HG03460 (cell line): Measurements from ENCODE around the gene TNIP1.
A peak's percentile ranks its signal among the peaks of the same experiment; 100 is the strongest.

Experiments
- ATAC-seq: cut with Tn5 transposase; IDR thresholded peaks from one replicate; pipeline ENCODE4 v1.9.1; 2021; ENCODE audit not compliant: unreplicated experiment

Gene TNIP1

DNA sequence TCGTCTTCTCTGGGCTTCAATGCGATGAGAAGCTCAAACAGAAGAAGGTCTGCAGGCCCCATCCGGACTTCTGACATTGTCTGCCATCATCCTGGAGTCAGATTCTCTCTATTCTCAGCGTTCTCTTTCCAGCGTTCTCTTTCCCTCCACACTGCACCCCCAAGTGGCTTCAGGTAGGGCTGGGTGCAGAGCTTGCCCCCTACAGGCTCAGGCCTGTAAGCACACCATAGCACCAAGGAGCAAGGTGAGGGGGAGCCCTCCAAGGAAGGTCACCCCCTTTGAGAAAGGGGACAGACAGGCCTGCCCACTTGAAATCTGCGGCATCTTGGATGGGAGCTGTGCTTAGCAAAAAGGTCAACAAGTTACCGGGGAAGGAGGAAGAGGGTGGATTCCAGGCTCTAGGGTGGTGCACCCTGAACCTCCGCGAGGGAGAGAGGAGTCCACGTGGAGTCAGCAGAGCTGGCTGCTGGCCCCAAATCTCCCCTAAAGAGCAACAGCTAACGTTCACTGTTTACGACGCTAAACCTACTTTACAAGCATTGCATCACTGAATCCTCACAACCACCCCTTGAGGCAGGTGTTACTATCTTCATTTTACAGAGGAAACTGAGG is 32.9 kb downstream of the TNIP1 start:
- peak; percentile 56 for ATAC-seq

DNA sequence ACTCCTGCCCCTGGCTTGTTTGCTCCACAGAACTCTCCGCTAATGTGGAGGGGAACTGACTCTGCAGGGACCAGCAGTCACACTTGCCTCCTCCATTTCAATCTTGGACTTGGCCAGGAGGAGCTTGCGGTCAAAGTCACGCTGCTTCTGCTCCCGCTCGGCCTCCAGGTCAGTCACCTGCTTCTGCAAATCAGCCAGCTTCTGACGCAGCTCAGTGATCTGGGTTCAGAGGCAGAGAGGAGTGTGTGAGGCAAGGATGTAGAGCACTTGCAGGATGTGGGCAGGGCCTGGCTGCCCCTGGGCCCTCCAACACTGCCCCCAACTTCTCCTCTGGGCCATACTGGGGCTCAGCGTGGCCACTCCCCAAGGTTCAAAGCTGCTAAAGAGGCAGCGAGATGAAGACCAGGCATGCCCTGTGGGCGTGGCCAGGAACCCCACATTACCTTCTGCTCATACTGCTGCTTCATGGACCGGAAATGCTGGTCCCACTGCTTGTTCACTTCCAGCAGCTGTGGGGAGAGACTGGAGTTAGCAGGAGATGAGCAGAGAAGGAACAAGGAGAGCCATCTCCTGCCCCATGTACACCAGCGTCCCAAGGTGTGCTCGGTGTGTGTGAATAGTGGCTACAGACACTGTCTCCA is 38.3 kb downstream of the TNIP1 start:
- ATAC-seq = no peak

DNA sequence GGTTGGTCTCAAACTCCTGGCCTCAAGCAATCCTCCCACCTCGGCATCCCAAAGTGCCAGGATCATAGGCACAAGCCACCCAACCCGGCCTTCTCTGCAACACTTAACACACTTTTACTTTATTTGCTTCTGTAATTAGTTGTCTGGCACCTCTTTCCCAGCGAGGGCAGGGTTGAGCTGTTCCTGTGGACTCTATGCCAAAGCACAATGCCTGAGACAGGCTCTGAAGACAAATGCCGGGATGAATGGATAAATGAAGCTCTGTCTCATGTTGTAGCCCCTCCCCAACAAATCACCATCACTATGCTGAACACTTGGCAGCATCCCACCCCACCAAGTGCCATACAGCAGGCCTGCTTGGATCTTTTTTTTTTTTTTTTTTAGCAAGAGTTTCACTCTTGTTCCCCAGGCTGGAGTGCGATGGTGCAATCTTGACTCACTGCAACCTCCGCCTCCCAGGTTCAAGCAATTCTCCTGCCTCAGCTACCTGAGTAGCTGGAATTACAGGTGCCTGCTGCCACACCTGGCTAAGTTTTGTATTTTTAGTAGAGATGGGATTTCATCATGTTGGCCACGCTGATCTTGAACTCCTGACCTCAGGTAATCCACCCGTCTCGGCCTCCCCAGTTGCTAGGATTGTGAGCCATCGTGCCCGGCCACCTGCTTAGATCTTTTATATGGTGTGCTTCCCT is 39.1 kb downstream of the TNIP1 start:
- ATAC-seq = no peak

DNA sequence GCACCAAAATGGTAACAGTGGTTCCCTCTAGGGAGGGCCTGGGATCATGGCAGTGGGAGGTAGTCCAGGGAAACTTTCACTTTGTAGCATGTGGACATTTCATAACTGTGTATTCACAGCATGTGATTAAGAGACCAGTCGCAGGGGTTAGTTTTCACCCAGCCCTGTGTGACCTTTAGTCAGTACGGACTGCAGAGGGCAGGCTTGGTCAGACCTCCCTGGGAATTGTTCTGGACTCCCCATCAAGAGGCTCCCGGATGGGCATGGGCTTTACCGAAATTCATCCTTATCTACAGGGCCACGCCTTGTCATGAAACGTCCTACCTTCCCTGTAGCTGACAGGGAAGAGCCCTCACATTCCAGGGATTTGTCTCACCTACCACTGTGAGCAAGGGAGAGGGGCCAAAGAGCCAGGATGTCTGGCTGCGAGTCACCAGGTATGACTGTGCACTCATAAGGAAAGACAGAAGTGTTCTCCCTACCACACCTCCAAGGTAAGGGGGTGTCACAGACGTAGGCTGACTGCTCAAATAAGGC is 40.6 kb downstream of the TNIP1 start:
- ATAC-seq = no peak

DNA sequence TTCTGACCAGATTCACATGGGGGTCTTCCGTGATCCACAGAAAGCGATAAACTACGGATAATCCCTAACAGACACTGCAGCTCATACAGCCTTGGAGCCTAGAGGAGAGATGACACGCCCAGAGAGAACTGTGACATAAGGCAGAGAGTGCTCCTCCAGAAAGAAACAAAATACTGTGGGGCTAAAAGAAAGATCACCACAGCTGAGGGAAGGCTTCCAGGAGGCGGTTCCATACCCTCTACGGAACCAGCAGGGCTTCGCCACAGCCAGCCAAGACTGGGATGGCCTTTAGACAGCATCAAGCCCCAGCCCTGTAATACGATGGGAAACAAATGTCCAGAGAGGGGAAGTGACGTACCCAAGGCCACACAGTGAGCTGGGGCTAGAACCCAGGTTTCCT is 41.2 kb downstream of the TNIP1 start:
- no peak for ATAC-seq

DNA sequence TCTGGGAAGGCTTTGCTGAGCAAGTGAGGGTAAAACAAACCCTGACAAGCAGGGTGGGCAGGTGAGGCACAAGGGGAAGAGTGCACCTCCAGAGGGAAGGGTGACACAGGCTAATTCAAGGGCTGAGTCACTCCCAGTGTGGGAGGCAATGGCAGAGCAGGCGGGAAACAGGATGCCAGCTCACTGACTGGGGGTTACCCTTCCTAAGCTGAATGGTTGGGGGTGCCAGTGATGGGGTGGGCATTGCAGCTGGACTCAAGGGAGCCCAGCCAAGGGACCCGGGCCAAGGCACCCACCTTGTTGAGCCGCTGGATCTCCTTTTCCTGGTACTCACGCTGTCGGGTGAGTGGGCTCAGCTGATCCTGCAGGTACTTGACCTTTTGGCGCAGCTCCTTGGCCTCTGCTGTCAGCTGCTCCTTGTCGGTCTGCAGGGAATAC is 42.0 kb downstream of the TNIP1 start:
- ATAC-seq = no peak

DNA sequence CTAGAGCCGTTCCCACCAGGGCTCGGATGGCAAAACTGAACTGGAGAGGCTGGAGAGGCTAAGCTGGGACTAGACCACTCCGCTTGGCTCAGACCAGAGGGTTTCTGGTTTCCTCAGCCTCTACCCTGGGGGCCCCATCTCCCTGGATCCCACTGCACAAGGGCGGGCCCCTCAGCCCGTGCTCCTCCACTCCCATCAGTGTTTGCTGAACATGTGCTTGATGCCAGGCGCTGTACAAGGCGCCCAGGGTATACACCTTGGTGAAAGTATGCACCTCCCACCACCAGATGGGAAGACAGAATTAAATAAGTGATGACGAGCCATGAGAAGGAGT is 42.5 kb downstream of the TNIP1 start:
- ATAC-seq = no peak

DNA sequence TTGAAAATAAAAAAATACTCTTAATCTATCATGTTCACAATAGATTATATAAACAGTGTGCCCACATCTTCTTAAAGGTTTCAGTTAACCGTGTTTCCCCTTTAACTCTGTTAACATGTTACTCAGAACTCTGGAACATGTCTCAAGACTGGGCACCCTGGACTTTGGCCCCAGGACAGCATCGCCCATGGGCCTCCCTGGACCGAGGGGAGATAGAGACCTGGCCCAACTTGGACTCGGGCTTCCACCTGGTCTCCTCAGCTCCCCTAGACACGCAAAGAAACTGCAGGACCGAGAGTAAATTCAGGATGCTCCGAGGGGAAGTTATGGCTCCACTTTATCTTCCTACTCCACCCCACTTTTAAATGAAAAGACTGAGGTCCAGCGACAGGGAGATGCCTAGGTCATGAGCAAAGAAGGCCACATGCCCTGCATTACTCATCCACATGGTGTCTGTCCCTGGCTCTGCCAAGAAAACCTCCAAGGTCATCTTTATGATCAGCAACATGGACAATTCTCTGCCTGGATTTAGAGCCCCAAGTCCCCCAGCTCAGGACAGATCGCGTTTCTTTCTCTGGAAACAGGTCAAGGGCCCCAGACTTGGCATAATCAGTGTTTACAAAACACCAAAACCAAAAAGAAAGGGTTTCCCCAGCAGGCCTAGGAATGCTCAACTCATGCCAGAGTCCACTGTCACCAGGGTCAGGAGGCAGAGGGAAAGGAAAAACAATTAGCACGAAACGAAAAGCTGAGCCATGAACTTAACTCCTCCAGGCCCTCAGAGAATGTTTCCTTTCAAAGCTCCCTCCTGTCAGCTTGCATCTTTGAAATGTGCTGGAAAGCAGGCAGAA is 43.0 kb downstream of the TNIP1 start:
- ATAC-seq = no peak

DNA sequence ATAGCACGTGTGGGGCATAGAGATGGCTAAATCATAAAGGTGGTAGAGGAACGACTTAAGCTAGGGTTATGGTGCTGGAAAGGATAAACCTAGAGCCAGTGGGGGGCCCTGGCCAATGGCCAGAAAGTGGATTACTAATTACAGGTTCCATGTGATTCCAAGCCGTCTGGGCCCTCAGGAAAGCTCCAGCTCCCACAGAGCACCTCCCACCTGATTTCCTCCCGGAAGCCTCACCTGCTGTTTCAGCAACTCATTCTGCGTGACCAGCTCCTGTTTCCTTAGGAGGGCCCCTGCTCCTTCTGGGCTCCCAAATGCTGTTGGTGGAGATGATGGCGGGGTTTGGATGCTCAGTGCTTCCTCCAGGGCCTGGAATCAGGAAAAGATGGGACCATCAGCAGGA is 44.3 kb downstream of the TNIP1 start:
- ATAC-seq = no peak

DNA sequence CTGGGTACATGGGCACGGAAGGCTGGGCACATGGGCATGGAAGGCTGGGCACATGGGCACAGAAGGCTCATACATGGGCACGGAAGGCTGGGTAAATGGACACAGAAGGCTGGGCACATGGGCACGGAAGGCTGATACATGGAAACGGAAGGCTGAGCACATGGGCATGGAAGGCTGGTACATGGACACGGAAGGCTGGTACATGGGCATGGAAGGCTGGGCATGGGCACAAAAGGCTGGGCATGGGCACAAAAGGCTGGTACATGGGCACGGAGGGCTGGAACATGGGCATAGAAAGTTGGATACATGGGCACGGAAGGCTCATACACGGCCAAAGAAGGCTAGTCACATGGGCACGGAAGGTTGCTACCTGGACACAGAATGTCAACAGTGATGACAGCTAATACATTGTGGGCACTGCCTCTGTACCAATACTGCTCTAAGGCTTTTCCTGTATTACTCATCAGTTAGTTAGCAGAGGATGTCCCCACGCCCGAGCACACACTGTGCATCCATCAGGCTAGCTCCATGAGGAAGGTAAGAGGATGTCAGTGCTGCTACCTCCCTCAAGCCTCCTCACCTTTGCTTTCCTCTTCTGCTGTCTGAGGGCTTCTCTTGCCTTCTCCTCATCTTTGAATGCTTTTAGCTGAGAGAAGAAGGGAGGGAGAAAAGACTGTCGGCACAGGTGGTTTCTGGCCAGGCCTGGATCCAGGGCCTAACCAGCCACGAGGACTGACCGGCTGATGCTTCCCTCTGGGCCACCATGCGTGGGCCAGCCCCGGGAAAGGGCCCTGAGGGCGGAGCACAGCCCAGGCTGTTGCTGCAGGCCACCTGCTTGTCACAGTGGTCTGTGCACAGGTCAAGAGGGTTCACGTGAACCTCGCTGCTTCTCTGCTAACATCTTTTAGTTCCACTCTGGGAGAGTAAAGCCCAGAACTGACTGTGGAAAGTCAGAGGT is 46.1 kb downstream of the TNIP1 start:
- no peak for ATAC-seq

DNA sequence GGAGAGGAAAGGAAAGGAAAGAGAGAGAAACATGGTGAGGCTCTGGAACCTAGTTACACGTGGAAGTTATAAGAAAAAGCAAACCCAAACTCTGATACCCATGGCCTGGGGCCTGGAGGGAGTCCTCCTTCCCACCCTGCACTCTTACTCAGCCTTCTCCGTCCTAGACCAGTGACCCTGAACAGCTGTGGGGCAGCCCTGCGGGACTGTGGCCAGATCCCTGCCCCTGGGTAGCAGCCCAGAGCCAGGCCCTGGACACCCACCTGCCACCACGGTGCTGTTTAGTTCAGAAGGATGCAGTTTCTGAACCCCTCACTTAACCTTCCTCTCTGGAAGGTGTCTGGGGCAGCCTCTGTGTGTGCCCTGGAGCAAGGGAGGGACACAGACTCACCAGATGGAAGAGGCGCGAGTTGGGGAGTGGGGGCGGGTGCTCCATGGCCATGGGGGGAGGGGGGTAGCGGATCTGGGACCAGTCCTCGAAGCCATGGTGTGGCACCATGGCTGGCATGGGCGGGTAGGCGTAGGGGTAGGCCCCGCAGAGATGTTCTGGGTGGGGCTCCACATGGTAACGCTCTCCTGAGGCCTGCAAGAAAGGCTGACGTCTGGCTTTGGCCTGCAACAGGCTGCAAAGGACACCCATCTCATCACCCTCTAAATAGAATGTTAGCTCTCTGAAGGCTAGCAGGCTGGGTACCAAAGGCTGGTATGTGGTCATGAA is 47.5 kb downstream of the TNIP1 start:
- no peak for ATAC-seq

DNA sequence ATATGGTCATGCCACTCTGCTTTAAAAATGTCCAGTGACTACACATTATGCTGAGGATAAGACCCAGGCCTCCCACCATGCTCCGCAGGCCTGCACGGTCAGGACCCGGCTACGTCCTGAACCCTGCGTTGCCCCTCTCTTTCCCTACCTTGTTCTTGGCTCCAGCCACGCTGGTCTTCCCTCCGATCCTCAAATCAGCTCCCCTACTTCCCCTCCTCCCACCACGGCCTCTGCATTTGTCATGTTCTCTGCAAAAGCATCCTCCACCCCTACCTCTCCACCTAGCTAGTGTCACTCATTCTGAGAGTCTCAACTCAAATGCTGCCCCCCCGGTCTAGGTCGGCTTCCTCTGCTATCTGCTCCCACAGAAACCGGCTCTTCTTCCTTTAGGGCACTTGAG is 49.3 kb downstream of the TNIP1 start:
- no peak for ATAC-seq

DNA sequence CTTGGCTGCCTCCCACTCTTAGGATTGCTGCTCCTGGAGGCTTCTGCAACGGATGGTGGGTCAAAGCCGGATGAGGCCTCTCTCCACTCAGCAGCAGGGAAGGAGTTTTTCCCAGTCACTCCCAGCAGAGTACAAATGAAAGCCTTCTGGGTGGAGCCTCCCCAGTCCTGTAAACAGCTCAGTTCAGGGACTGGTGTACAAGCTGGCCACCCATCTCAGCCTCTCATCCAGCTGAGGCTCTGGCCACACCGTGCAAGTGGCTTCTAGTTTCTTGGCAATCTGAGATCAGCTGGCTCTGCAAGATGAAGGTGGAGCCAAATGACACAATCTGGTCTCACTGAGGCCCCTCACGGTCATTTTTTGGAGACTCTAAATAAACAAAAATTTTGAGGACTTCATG is 50.5 kb downstream of the TNIP1 start:
- no peak for ATAC-seq

DNA sequence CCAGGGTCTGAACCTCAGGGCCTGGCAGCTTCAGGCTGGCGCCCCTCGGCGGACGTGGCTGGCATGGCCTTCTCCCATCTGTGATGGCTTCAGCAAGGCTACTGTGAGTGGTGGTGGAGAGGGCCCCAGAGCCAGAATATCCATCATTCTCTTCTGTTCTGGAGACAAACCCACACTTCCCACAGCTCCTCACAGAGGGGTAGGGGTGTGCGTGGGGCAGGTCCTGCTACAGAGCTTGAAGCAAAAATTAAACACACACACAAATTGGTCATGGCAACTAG is 50.8 kb downstream of the TNIP1 start:
- no peak for ATAC-seq

DNA sequence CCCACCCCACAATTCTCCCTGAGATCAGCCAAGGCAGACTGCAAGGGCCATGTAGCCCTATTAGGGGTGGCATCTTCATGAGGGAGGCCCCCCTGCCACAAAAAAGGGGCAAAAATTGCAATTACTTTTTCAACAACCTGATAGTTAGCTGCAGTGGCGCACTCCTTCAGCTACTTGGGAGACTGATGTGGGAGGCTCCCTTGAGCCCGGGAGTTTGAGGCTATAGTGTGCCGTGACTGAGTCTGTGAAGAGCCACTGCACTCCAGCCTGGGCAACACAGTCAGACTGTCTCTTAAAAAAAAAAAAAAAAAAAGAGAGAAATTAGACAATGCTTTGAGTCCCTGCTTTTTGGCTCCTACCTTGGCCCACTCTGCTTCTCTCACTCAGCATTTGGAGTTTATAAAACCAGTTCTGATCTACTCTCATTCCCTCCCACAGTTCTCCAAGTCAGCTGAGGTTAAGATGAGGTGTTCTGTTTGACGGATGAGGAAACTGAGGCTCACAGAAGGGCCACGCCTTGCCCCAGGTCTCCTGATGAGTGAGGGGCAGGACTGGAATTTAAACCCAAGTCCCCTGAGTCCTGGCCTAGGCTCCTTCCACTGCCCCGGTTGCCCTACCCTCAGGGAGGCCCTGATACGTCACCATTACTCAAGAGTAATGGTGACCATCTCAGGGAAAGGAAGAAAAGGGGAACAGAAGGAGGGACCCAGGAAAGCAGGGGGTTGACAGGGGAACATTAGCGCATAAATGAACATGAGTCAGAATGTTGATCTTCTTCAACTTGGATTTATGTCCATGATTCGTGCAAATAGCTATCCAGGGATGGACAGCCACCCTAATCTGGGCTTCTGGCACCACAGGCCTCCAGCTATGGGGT is 51.4 kb downstream of the TNIP1 start:
- ATAC-seq = no peak

DNA sequence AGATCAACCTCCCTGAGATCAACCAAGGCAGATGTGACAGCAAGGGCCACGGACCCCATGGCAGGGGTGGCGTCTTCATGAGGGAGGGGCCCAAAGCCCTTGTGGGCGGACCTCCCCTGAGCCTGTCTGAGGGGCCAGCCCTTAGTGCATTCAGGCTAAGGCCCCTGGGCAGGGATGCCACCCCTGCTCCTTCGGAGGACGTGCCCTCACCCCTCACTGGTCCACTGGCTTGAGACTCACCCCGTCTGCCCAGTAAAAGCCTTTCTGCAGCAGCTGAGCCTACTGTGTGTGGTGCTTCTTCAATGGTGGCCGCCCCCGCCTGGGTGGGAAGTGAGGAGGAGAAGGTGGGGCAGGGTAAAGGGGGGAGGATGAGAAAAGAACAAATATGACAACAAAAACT is 52.1 kb downstream of the TNIP1 start:
- ATAC-seq = no peak

DNA sequence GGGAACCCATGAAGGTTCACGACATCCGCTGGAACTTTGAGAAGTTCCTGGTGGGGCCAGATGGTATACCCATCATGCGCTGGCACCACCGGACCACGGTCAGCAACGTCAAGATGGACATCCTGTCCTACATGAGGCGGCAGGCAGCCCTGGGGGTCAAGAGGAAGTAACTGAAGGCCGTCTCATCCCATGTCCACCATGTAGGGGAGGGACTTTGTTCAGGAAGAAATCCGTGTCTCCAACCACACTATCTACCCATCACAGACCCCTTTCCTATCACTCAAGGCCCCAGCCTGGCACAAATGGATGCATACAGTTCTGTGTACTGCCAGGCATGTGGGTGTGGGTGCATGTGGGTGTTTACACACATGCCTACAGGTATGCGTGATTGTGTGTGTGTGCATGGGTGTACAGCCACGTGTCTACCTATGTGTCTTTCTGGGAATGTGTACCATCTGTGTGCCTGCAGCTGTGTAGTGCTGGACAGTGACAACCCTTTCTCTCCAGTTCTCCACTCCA is 52.8 kb downstream of the TNIP1 start:
- ATAC-seq = no peak

DNA sequence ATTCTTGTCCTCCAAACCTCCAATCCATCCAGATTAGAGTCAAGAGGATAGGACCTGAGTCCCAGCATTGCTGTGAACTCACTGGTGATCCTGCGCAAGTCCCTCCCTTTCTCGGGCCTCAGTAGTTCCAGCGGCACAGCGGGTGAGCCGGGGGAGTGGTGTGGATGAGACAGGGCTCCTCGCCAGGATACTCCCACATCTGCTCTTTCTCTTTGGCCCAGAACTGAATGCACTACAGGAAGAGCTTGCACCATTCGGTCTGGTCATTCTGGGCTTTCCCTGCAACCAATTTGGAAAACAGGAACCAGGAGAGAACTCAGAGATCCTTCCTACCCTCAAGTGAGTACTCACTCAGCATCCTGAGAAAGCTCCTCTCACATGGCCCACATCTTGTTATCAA is 54.2 kb downstream of the TNIP1 start:
- no peak for ATAC-seq

DNA sequence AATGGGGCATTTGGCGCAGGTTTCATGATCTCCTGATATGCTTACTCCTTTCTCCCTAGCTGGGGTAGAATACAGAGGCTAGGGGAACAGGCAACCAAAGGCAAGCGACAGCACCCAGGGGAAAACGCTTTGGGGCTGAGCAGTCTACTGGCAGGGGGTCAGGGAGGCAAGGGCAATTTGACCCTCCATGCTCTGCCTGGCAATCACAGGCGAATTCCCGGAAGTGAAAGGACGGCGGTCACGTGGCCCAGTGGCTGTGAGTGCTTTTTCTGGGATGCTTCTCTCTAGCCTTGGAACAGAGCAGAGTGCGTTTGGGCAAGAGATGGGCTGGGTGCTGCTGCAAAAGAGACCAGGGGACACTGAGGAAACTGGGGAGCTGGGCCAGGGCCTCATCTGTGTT is 54.7 kb downstream of the TNIP1 start:
- no peak for ATAC-seq
